ENCODE results near the gene SIX1.

- no peak for TF ChIP-seq EZH2phosphoT487 (conservative IDR thresholded peaks at IDR 0.05; ENCODE audit: low read length)
- TF ChIP-seq CTCF (IDR thresholded peaks at IDR 0.05; ENCODE audit: insufficient read depth, low read length, poor library complexity, severe bottlenecking): no peak
These were observed 17.0 kb downstream of the SIX1 start for GRCh38 chr14:60632257-60632656.

All from SU-DHL-6 (cell line).